PC-9 (cell line): ENCODE measurements around the gene MGAT2. TPM values are rescaled to one million over a fixed set of nuclear protein-coding genes. Genes with fewer than 3 reads are reported as not detected.

Experiments
- BruUV-seq: library from RNA; stranded (reverse); fragments of 400-500 nt; replicated peaks from 2 replicates; lab custom pipeline; 2021; lab: Mats Ljungman, UMichigan
- CTCF ChIA-PET: fragments of 300-600 bp; sonication (Branson Sonifier 250); formaldehyde crosslinking; loops from one replicate; lab custom pipeline; 2022; ENCODE audit warnings: antibody characterized with exemption; lab: Charles Lee
- POLR2A ChIA-PET: fragments of 300-600 bp; sonication (Branson Sonifier 250); formaldehyde crosslinking; loops from one replicate; lab custom pipeline; 2022; ENCODE audit warnings: antibody characterized with exemption; ENCODE audit not compliant: unreplicated experiment; lab: Charles Lee
- DNase-seq, 2 experiments: peaks; one replicate each; pipeline versions ENCODE4 v3.0.0 to v3.0.0-alpha.2; 2015 to 2022; ENCODE audit warnings: mixed read lengths in 1 of 2
- H2AFZ ChIP-seq: fragments of 200-600 bp; sonication (generic); 2 replicates; pipeline ENCODE4 v1.8.1; 2017; ENCODE audit warnings: antibody characterized with exemption
- H3F3A ChIP-seq: fragments of 200-600 bp; sonication (generic); 2 replicates; pipeline ENCODE4 v1.8.1; 2017; ENCODE audit warnings: antibody characterized with exemption, mild to moderate bottlenecking, low read depth; ENCODE audit not compliant: insufficient read depth
- H3K27ac ChIP-seq: fragments of 200-600 bp; sonication (generic); 2 replicates; pipeline ENCODE4 v1.6.1; 2016; ENCODE audit warnings: mixed run types
- H3K27me3 ChIP-seq: fragments of 200-600 bp; sonication (generic); 2 replicates; pipeline ENCODE4 v1.6.1; 2016; ENCODE audit warnings: low read depth, mixed run types; ENCODE audit not compliant: insufficient read depth
- H3K36me3 ChIP-seq: fragments of 200-600 bp; sonication (generic); 2 replicates; pipeline ENCODE4 v1.6.1; 2016; ENCODE audit warnings: low read depth, mixed run types
- H3K4me1 ChIP-seq: fragments of 200-600 bp; sonication (generic); replicated peaks from 2 replicates; pipeline ENCODE4 v1.6.1; 2016; ENCODE audit warnings: mixed run types; ENCODE audit not compliant: insufficient read depth
- H3K4me2 ChIP-seq: fragments of 200-600 bp; sonication (generic); 2 replicates; pipeline ENCODE4 v1.6.1; 2017; ENCODE audit warnings: mixed run types
- H3K4me3 ChIP-seq: fragments of 200-600 bp; sonication (generic); 2 replicates; pipeline ENCODE4 v1.6.1; 2016; ENCODE audit warnings: mixed run types
- H3K79me2 ChIP-seq: fragments of 200-600 bp; sonication (generic); 2 replicates; pipeline ENCODE4 v1.6.1; 2017; ENCODE audit warnings: low read depth, mixed run types
- H3K9me2 ChIP-seq: fragments of 200-600 bp; sonication (generic); 2 replicates; pipeline ENCODE4 v1.8.1; 2017; ENCODE audit warnings: mild to moderate bottlenecking; ENCODE audit not compliant: insufficient read depth
- H3K9me3 ChIP-seq: fragments of 200-600 bp; sonication (generic); 2 replicates; pipeline ENCODE4 v1.8.1; 2016; ENCODE audit warnings: low read depth; ENCODE audit not compliant: insufficient read depth
- H4K20me1 ChIP-seq: fragments of 200-600 bp; sonication (generic); 2 replicates; pipeline ENCODE4 v1.8.1; 2017; ENCODE audit not compliant: insufficient read depth
- EZH2 ChIP-seq: fragments of 200-600 bp; sonication (generic); IDR thresholded peaks from 2 replicates; pipeline ENCODE4 v1.8.0; 2017; ENCODE audit warnings: antibody characterized with exemption, low read depth
- intact Hi-C: fragments of 100-400 bp; cut with micrococcal nuclease; formaldehyde crosslinking; loops from one replicate; pipeline ENCODE4 v1.10.0; 2022; ENCODE audit not compliant: unreplicated experiment
- total RNA-seq: library from RNA; stranded (reverse); gene quantifications from 2 replicates; pipeline ENCODE4 v1.2.3, GENCODE V29; 2021
- TF ChIP-seq, protein P1 (sequence below): fragments of 200-600 bp; sonication (generic); conservative IDR thresholded peaks from 2 replicates; pipeline ENCODE4 v1.6.1; 2017; ENCODE audit warnings: mixed run types, antibody characterized with exemption, mild to moderate bottlenecking, moderate library complexity

The MGAT2 gene
- total RNA-seq, 1 experiment from 2014 or later: 22.0 TPM

GRCh38 chr14:49633640-49634546, 13.3 kb downstream of the MGAT2 start:
- Histone ChIP-seq H3F3A (peaks cover 36% of the 10 kb centered on the region), H3K4me2 (peak overlapping the region; percentile 90), H3K27ac (peak overlapping the region; percentile 89), H3K9me3 (no peaks in the 10 kb centered on the region), H2AFZ (peak overlapping the region; percentile 95), H3K27me3 (no peaks in the 10 kb centered on the region), H3K9me2 (no peaks in the 10 kb centered on the region), H3K4me1 (peaks cover 36% of the 10 kb centered on the region), H3K36me3 (peaks cover 28% of the 10 kb centered on the region), H4K20me1 (peaks cover 27% of the 10 kb centered on the region), H3K79me2 (peaks cover 93% of the 10 kb centered on the region), H3K4me3 (peak overlapping the region; percentile 89)
- intact Hi-C loops: loop anchor here (1.0 to 5.0 kb wide), 5 partner anchors 47 to 473 kb away; partner anchors contain the start of genes NEMF and RPS29
- POLR2A ChIA-PET: interaction anchor here (0.6 to 1.1 kb wide), 6 partner anchors 35 to 278 kb away, joined by 3 to 9 read pairs (median 4); partner anchors contain the start of genes KLHDC1 and KLHDC2
- DNase-seq: peak; percentile 82 to 94
- CTCF ChIA-PET: interaction anchor here (0.5 to 1.2 kb wide), 15 partner anchors 14 to 1195 kb away, joined by 3 to 14 read pairs (median 5); partner anchors contain the start of genes DMAC2L, MGAT2, NEMF and RPL36AL
- BruUV-seq: no TSS peak
- no peak for TF ChIP-seq EZH2
- TF ChIP-seq, protein P1, sequence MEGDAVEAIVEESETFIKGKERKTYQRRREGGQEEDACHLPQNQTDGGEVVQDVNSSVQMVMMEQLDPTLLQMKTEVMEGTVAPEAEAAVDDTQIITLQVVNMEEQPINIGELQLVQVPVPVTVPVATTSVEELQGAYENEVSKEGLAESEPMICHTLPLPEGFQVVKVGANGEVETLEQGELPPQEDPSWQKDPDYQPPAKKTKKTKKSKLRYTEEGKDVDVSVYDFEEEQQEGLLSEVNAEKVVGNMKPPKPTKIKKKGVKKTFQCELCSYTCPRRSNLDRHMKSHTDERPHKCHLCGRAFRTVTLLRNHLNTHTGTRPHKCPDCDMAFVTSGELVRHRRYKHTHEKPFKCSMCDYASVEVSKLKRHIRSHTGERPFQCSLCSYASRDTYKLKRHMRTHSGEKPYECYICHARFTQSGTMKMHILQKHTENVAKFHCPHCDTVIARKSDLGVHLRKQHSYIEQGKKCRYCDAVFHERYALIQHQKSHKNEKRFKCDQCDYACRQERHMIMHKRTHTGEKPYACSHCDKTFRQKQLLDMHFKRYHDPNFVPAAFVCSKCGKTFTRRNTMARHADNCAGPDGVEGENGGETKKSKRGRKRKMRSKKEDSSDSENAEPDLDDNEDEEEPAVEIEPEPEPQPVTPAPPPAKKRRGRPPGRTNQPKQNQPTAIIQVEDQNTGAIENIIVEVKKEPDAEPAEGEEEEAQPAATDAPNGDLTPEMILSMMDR: peak; percentile 74

DNA sequence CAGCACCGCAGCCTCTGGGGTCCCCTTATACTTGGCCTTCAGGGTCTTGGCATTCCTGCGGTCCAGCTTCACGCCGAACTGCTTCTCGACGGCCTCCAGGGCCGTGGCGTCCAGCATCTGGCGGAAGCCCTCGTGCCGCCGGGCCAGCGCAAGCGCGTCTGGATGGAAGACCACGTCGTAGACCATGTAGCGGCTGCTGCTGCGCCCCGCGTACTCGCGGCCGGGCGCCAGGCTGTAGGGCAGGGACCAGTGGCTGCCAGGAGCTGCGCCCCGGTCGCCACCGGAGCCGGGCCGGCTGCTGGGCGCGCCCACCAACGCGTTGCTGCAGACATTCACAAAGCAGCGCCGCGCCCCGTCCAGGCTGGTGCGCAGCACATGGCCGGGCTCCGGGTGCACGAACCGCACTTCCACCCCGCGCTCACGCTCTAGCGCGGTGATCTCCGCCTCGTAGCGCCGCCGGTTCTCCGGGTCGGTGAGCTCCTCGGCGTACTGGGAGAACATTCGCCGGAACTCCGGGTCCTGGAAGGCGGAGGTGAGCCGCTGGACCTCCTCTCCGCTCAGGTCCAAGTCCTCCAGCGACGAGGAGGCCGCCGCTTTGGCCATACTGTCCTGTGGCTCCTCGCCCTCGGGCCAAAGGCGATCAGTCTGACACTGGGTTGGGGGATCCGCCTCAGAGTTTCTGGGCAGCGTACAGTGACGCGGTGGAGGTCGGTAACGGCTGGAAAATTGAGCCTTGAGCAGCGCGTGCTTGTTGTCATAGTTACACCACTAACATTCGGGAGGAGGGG, 14.1 kb downstream of the MGAT2 start, which contains the start of gene DNAAF2:
TSS of gene DNAAF2 (minus strand) at position 698 of the 788 bp plus-strand sequence. CDS start at position 603, 95 bp downstream.
- Histone ChIP-seq H3K4me2 (peak within 1 kb of the TSS; percentile 90), H3K4me1 (peaks cover 36% of the 10 kb centered on the region), H3K36me3 (peaks cover 29% of the 10 kb centered on the region), H3K27ac (peak within 1 kb of the TSS; percentile 89), H3K9me2 (no peaks in the 10 kb centered on the region), H3F3A (peaks cover 38% of the 10 kb centered on the region), H3K79me2 (peaks cover 92% of the 10 kb centered on the region), H3K4me3 (peak within 1 kb of the TSS; percentile 89), H2AFZ (peak within 1 kb of the TSS; percentile 95), H3K9me3 (no peaks in the 10 kb centered on the region), H3K27me3 (no peaks in the 10 kb centered on the region), H4K20me1 (peaks cover 28% of the 10 kb centered on the region)
- ChIA-PET CTCF (interaction anchor here (0.7 to 1.2 kb wide), 3 partner anchors 15 to 139 kb away, joined by 3 to 10 read pairs (median 10); partner anchors contain the start of genes KLHDC2, MGAT2 and RPL36AL), POLR2A (interaction anchor here (0.6 to 1.1 kb wide), 5 partner anchors 45 to 277 kb away, joined by 3 to 9 read pairs (median 4); partner anchors contain the start of genes KLHDC1 and KLHDC2)
- DNase-seq: peak; percentile 63 to 67
- no peak for TF ChIP-seq EZH2
- TF ChIP-seq, protein P1: 0 out of 2 replicates have a peak, but pooled peaks have one; percentile 7
- intact Hi-C loops: loop anchor here (1.0 to 5.0 kb wide), 5 partner anchors 48 to 473 kb away; partner anchors contain the start of genes NEMF and RPS29
- BruUV-seq: TSS peak; percentile 32
